ENCODE data around the gene VEPH1.

The VEPH1 gene

DNA sequence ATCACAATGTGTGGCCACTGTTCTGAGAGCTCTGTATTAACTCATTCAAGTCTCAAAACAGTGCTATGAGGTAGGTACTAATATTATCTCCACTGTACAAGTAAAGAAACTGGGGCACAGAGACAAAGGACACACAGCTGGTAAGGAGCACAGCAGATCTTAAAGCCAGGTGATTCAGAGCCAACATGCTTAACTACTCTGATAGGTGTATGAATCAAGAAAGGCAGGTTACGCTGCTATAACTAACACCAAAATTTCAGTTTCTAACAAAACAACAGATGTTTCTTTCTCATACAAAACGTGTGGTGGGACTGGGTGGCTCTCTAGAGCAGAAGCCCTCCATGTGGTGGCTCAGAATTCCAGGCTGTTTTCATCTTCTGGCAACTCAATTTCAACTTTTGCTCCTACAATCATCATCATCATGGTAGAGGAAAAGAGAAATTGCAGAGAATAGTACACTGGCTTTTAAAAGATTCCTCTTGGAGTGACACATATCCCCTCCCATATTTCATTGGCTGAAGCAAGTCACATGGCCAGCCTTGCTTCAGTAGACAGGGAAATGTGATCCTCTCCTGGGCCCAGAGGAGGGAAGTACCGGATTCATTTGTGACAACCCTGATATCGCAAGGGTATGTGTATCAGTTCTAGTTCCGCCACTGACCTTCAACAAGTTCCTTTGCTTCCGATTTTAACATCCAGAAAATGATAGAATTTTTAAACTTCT, 192.7 kb downstream of the VEPH1 start:
- DNase-seq (ENCODE audit: low read depth in 3 of 3, low spot score in 1 of 3), result no peak

- no peak for DNase-seq (ENCODE audit: low read depth in 3 of 3, low spot score in 1 of 3)
Measured at GRCh38 chr3:157306502-157306901, 196.7 kb downstream of the VEPH1 start.

GRCh38 chr3:157305392-157305791, 197.8 kb downstream of the VEPH1 start:
- DNase-seq (ENCODE audit: low read depth in 3 of 3, low spot score in 1 of 3), result no peak

- DNase-seq (ENCODE audit: low read depth in 3 of 3, low spot score in 1 of 3), result no peak
Measured at GRCh38 chr3:157301755-157302154, 201.5 kb downstream of the VEPH1 start.

- no peak for DNase-seq (ENCODE audit: low read depth in 3 of 3, low spot score in 1 of 3)
Measured at GRCh38 chr3:157300981-157301663, 202.1 kb downstream of the VEPH1 start.

DNA sequence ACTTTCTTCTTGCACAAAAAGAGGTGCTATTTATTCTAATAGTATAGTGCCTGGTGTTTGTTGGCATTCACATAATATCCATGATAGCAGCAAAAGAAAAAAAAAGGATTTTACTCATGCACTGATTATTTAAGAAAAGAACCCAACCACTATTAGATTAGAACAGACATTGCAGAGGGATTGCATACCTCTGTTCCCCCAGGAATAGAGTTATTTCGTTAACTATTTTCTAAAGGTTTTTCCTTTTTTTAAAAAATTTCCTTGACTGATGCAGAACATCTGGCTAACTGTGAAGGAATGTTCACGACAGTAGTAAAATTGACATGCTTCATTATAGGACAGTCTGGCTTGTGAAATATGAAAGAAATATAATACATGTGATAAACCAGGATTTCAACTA, 203.1 kb downstream of the VEPH1 start:
- no peak for DNase-seq (ENCODE audit: low read depth in 3 of 3, low spot score in 1 of 3)

GRCh38 chr3:157297328-157297915, 205.8 kb downstream of the VEPH1 start:
- no peak for DNase-seq (ENCODE audit: low read depth in 3 of 3, low spot score in 1 of 3)

- no peak for DNase-seq (ENCODE audit: low read depth in 3 of 3, low spot score in 1 of 3)
Measured at GRCh38 chr3:157294953-157295352, 208.3 kb downstream of the VEPH1 start.

GRCh38 chr3:157294491-157294890, 208.7 kb downstream of the VEPH1 start:
- DNase-seq (ENCODE audit: low read depth in 3 of 3, low spot score in 1 of 3), result no peak

DNA sequence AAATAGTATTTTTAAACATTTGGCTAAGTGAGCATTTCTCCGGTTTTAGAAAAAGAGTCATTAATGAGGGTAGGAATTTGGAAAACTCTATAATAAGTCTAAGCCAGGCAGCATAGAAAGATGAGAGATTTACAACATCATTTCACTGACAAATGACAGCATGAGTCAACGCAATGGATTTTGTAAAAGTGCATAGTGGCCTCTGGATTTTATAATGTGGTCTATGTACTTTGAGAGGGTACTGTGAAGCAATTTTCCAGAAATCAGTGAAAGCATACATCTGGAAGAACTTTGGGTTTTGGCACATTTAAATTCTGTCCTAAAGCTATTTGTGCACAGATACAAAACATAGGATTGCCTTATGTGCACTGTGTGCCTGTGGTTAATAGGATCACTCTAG, 212.4 kb downstream of the VEPH1 start:
- no peak for DNase-seq (ENCODE audit: low read depth in 3 of 3, low spot score in 1 of 3)

DNA sequence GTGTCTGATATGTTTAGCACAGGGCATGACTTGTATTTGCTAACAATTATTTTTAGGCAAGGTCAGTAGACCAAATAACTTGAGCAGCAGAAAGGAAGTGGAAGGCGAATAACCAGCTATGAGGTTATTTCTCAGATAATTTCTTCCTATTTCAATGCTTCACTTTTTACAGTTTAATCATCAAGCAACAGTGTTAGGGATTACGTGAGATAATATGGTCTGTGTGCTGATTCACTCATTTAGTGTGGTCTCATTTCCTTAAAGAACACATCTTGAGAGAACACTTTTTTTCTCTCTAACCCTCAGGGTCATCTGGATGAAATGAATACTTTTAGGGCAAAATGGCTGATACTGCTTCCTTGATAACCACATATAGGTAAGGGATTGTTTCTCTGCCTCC, 217.2 kb downstream of the VEPH1 start:
- no peak for DNase-seq (ENCODE audit: low read depth in 3 of 3, low spot score in 1 of 3)

DNA sequence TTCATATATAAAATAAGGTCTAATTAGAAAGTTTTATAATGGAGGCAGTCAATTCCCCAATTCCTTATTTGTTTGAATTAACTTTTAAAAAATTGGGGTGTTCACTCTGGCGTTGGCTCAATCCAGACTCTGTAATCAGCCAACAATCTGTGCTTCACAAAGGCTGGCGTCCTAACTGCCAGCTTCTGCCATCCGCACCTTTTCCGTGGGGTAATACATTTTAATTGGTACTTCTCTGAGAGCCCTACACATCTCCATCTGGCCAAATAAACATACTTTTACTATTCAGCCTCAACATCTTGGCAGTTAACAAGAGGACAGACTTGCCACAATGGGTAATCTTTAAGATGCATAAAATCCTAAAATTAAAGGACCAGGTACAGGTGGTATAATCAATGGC, 218.1 kb downstream of the VEPH1 start:
- DNase-seq (ENCODE audit: low read depth in 3 of 3, low spot score in 1 of 3), result no peak

DNA sequence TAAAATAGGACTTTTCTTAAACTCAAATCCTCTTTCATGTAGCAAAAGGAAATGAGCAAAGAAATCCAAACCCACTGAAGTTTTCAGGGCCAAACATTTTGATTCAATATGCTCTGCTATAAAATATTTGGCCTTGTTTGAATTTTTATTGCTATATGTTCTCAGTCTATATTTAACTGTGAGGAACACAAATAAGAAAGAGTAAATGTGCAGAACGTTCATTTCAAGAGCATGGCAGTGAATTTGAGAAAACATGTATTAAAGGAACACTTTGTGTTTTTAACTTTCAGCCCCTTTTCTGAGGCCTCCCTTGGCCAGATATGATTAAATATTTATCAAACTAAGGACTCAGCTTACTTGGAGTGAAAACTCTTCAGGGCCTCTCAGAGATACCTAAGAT, 218.5 kb downstream of the VEPH1 start:
- DNase-seq (ENCODE audit: low read depth in 3 of 3, low spot score in 1 of 3), result no peak

DNA sequence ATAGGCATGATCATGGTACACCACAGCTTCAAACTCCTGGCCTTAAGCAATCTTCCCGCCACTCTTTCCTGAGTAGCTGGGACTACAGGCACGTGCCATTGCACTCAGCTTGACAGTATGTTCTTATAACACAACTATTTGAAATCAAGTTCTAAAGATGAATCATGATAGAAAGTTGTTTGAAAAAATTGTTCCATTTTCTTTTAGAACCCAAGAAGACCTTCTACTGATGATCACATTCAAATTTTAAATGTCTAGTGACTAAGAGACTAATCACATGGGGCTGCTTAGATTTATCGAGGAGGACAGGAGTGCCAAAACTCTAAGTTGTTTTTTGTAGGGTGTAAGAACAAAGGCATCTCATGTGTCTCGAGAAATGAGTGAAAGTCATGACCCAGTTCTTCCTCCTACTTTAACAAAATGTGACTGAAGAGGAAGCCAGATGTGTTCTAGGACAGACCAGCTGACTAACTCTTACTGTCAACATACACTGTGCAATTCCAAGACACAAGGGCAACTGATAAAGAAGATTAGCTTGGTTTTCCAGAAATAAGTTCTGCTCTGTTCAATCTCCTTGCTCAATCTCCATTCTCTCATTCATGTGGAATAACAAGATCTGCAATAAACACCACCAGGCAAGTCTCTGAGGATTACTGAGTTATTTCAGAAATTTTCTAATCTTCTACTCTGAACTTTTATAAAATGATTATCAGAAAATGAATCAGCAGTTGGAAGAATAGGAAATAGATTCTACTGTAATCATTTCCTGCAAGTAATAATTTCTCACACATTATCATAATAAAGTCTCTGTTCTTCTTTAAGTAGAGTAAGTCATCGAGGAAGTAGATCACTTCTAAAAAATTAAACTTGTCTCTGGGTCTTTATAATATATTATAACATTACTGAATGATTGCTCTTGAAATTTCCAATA, 220.7 kb downstream of the VEPH1 start:
- no peak for DNase-seq (ENCODE audit: low read depth in 3 of 3, low spot score in 1 of 3)

DNA sequence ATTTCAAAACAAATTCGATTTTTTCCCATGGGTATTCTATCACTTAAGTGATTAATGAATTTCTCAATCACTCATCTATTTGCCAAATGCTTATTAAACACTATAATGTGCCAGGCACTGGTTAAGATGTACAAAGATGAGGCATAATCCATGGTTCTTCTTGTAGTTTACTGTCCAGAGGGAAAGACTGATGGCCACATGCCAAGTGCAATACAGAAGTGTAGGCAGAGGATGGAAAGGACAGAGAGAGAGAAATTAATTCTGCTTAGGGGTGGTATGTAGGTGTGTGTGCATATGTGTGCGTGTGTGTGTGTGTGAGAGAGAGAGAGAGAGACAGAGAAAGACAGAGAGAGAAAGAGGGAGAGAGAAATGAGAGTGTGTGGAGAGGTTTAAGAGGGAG, 222.4 kb downstream of the VEPH1 start:
- DNase-seq (ENCODE audit: low read depth in 3 of 3, low spot score in 1 of 3), result no peak

- no peak for DNase-seq (ENCODE audit: low read depth in 3 of 3, low spot score in 1 of 3)
Measured at GRCh38 chr3:157280354-157280753, 222.9 kb downstream of the VEPH1 start.

DNA sequence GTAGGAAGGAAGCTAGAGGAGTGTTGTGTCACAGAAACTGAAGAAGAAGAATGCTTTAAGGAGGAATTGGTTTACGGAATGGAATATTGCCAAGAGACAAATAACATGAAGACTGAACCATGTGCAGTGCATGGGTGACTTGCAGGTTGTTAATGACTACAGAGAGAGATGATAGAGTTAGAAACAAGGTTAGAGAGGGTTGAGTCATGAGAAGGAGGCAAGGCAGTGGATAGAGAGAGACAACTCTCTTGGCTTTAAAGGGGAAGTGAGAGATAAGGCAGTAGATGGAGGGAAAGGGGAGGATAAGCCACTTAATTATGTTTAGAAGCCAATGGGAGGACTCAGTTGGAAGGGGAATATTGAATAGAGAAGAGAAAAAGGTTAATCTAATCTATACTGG, 224.0 kb downstream of the VEPH1 start:
- DNase-seq (ENCODE audit: low read depth in 3 of 3, low spot score in 1 of 3), result no peak

DNA sequence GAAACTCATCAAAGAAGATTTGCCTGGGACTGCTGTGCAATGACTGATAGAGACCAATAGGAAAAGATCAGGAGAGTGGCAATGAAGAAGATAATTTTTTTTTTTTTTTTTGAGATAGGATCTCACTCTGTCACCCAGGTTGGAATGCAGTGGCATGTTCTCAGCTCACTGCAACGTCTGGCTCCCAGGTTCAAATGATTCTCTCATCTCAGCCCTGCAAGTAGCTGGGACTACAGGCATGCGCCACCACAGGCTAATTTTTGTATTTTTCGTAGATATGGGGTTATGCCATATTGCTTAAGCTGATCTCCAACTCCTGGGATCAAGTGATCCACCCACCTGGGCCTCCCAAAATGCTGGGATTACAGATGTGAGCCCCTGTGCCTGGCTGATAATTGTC, 226.4 kb downstream of the VEPH1 start:
- DNase-seq (ENCODE audit: low read depth in 3 of 3, low spot score in 1 of 3), result no peak

- DNase-seq (ENCODE audit: low read depth in 3 of 3, low spot score in 1 of 3), result no peak
Measured at GRCh38 chr3:157275832-157276231, 227.4 kb downstream of the VEPH1 start.

DNA sequence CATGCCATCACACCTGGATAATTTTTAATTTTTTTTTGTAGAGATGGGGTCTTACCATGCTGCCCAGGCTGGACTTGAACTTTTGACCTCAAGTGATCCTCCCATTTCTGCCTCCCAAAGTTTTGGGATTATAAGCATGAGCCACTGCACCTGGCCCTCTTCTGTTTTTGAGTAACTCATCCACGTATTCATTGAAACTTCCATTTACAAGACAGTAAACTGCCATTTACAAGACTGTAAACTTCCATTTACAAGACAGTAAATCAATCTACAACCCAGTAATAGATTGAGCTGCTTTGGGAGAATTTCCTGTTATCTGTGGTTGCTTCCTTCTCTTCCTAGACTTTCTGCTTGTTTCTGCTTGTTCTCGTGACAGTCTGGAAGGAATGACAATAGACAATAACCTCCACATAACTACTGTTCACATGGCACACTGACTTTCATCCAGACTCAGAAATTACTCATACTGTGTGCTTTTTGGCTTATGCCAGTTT, 228.5 kb downstream of the VEPH1 start:
- no peak for DNase-seq (ENCODE audit: low read depth in 3 of 3, low spot score in 1 of 3)

DNA sequence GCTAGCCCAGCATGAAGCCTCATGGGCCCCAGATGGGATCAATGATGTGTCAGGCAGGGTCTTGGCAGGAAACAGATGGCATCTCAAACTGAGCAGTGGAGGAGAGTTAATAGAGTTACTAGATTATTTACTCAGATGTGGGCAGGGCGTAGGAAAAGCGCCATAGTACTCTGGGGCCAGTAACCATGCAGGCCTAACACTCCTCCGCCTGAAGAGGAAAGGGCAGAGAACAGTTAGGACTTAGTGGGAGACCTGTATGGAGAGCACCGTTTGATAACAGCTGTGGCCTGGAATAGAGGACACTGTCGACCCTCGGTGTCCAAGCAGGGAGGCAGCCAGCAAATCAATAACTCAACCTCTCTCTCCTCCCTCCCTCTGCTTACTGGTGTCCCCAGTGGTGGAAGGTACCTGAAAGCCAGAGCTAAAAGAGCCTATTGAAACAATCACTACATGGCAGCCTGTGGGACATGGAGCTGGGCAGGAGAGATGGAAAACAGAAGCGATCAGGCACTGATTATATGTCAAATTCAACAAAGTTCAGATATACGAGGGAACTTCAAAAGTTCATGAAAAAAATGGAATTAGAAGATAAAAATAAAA, 231.8 kb downstream of the VEPH1 start:
- no peak for DNase-seq (ENCODE audit: low read depth in 3 of 3, low spot score in 1 of 3)

Measured in stimulated activated CD4-positive, alpha-beta T cell treated with anti-CD3 and anti-CD28 coated beads, TNF-alpha, amount 100 ng/mL, for 1 hour (primary cell).